Fibroblast of lung (primary cell): ENCODE measurements around the gene ABCG5. TPM values are rescaled to one million over a fixed set of nuclear protein-coding genes. Genes with fewer than 3 reads are reported as not detected.
A peak's percentile ranks its signal among the peaks of the same experiment; 100 is the strongest.

Experiments
- DNase-seq, 2 donors: peaks; one replicate each; pipeline versions ENCODE4 v3.0.0 to v3.0.0-alpha.2; 2010; ENCODE audit warnings: low read depth in 2 of 2
- H2AFZ ChIP-seq: 2 replicates; pipeline ENCODE4 v1.5.1; 2012; ENCODE audit warnings: low read length, control low read depth, inconsistent platforms
- H3K27ac ChIP-seq: 2 replicates; pipeline ENCODE4 v1.5.1; 2011; ENCODE audit warnings: low read length, control low read depth; ENCODE audit not compliant: insufficient read depth
- H3K27me3 ChIP-seq: 2 replicates; pipeline ENCODE4 v1.5.1; 2011; ENCODE audit warnings: mild to moderate bottlenecking, low read length; ENCODE audit not compliant: control insufficient read depth, insufficient read depth
- H3K36me3 ChIP-seq: 2 replicates; pipeline ENCODE4 v1.5.1; 2011; ENCODE audit warnings: low read length; ENCODE audit not compliant: control insufficient read depth, insufficient read depth
- H3K4me1 ChIP-seq: 2 replicates; pipeline ENCODE4 v1.5.1; 2011; ENCODE audit warnings: low read length; ENCODE audit not compliant: control insufficient read depth, insufficient read depth; ENCODE audit errors: extremely low read depth
- H3K4me2 ChIP-seq: 2 replicates; pipeline ENCODE4 v1.5.1; 2011; ENCODE audit warnings: low read length, control low read depth; ENCODE audit not compliant: insufficient read depth; ENCODE audit errors: extremely low read depth
- H3K4me3 ChIP-seq, 4 experiments: fragments of 200-600 bp in 1 of 4; sonication (generic) in 1 of 4; replicated peaks in 1 of 4; 2 replicates each; pipeline ENCODE4 v1.5.1; 2011 to 2016; ENCODE audit warnings: low read length in 4 of 4, low read depth in 3 of 4, mild to moderate bottlenecking in 3 of 4, control low read depth in 2 of 4, inconsistent platforms in 1 of 4, mixed read lengths in 1 of 4; ENCODE audit not compliant: insufficient read depth in 1 of 4; ENCODE audit errors: control extremely low read depth in 1 of 4
- H3K79me2 ChIP-seq: 2 replicates; pipeline ENCODE4 v1.5.1; 2012; ENCODE audit warnings: mild to moderate bottlenecking, low read length, inconsistent platforms; ENCODE audit not compliant: control insufficient read depth, insufficient read depth
- H3K9ac ChIP-seq: 2 replicates; pipeline ENCODE4 v1.5.1; 2011; ENCODE audit warnings: mild to moderate bottlenecking, low read length, control low read depth; ENCODE audit not compliant: insufficient read depth
- H3K9me3 ChIP-seq: 2 replicates; pipeline ENCODE4 v1.5.1; 2012; ENCODE audit warnings: low read depth, low read length; ENCODE audit not compliant: control insufficient read depth, insufficient read depth
- H4K20me1 ChIP-seq: 2 replicates; pipeline ENCODE4 v1.5.1; 2011; ENCODE audit warnings: low read length; ENCODE audit not compliant: control insufficient read depth, insufficient read depth; ENCODE audit errors: extremely low read depth
- CTCF ChIP-seq, 2 donors: IDR thresholded peaks in 1 of 2; conservative IDR thresholded peaks in 1 of 2; 1 replicate in 1 of 2; 2 replicates in 1 of 2; pipeline ENCODE4 v1.5.1; 2011 to 2012; ENCODE audit warnings: low read length in 2 of 2, control low read depth in 1 of 2, inconsistent platforms in 1 of 2, low read depth in 1 of 2, mild to moderate bottlenecking in 1 of 2
- EZH2 ChIP-seq: IDR thresholded peaks from 2 replicates; pipeline ENCODE4 v1.5.1; 2012; ENCODE audit warnings: low read length, control low read depth, mild to moderate bottlenecking; ENCODE audit errors: missing control alignments
- polyA plus RNA-seq, 2 donors: library from polyadenylated mRNA; depleted of rRNA in 1 of 2; stranded (reverse) in 1 of 2; unstranded in 1 of 2; fragments of >200 nt; gene quantifications; 2 replicates each; pipeline ENCODE4 v1.2.1, GENCODE V29; 2011 to 2012; ENCODE audit warnings: missing spikeins in 1 of 2
- total RNA-seq: library from RNA; depleted of rRNA; stranded (reverse); fragments of >200 nt; gene quantifications from 2 replicates; pipeline ENCODE4 v1.2.1, GENCODE V29; 2014

ABCG5 gene
- total and polyA plus RNA-seq, 2 donors (not counting 1 experiment from before 2014, with no cell fraction given), result not detected

- Histone ChIP-seq H3K27ac (no peak overlapping the region), H3K4me3 (no peak overlapping the region), H3K4me2 (no peak overlapping the region), H4K20me1 (no peaks in the 10 kb centered on the region), H3K36me3 (no peaks in the 10 kb centered on the region), H3K27me3 (peaks cover 13% of the 10 kb centered on the region), H3K79me2 (no peaks in the 10 kb centered on the region), H3K4me1 (no peaks in the 10 kb centered on the region), H3K9ac (no peak overlapping the region), H3K9me3 (no peaks in the 10 kb centered on the region), H2AFZ (no peak overlapping the region)
- TF ChIP-seq CTCF (conservative IDR thresholded peaks at IDR 0.05 in 1 of 2, IDR thresholded peaks at IDR 0.05 in 1 of 2; ENCODE audit: low read depth in 1 of 2, low read length in 2 of 2), result no peak
- no peak for TF ChIP-seq EZH2
- DNase-seq, result no peak
These were observed 19.0 kb downstream of the ABCG5 start for GRCh38 chr2:43819491-43820163.

- peak; percentile 58 to 75 for DNase-seq
- H3K27me3 ChIP-seq, result peaks cover 9% of the 10 kb centered on the region
- no peak overlapping the region for H3K4me2 ChIP-seq
- H3K9me3 ChIP-seq, result no peaks in the 10 kb centered on the region
- TF ChIP-seq CTCF (conservative IDR thresholded peaks at IDR 0.05 in 1 of 2, IDR thresholded peaks at IDR 0.05 in 1 of 2; ENCODE audit: low read depth in 1 of 2, low read length in 2 of 2), result no peak
- no peaks in the 10 kb centered on the region for H3K79me2 ChIP-seq
- H3K9ac ChIP-seq, result no peak overlapping the region
- H4K20me1 ChIP-seq, result no peaks in the 10 kb centered on the region
- no peak overlapping the region for H3K27ac ChIP-seq
- H3K4me1 ChIP-seq, result no peaks in the 10 kb centered on the region
- no peaks in the 10 kb centered on the region for H3K36me3 ChIP-seq
- no peak overlapping the region for H3K4me3 ChIP-seq
- no peak overlapping the region for H2AFZ ChIP-seq
These were observed 19.9 kb downstream of the ABCG5 start for GRCh38 chr2:43818761-43819160.

- Histone ChIP-seq H3K4me1 (no peaks in the 10 kb centered on the region), H3K27me3 (no peaks in the 10 kb centered on the region)
- no peak for DNase-seq
These were observed 23.9 kb downstream of the ABCG5 start for GRCh38 chr2:43814711-43815110.

More at GRCh38 chr2:43814711-43815110, 23.9 kb downstream of the ABCG5 start:
- TF ChIP-seq CTCF (conservative IDR thresholded peaks at IDR 0.05 in 1 of 2, IDR thresholded peaks at IDR 0.05 in 1 of 2; ENCODE audit: low read depth in 1 of 2, low read length in 2 of 2) (no peak), EZH2 (no peak)
- Histone ChIP-seq H3K36me3 (no peaks in the 10 kb centered on the region), H3K4me3 (no peak overlapping the region), H3K79me2 (no peaks in the 10 kb centered on the region), H3K27ac (no peak overlapping the region), H3K9me3 (no peaks in the 10 kb centered on the region), H4K20me1 (no peaks in the 10 kb centered on the region), H3K4me2 (no peak overlapping the region), H2AFZ (no peak overlapping the region), H3K9ac (no peak overlapping the region)
